ENCODE results near the gene DCT.

DNA sequence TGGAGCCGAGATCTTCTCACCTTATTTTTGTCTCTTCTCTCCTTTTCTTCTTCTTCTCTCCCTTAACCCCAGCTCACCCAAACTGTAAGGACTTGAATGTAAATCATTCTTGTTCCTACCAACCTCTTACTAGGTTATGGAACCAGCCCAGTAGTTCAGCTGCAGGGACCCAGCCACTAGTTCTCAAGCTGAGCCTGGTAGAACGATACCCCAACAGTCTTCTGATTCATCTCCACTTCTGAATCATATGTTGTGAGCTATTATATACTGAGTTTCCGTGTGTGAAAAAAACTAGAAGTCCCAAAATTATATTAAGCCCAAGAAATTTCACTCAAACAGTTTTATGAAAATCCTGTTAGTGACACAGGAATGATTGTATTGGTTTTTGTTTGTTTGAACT, 67.7 kb downstream of the DCT start:
- TF ChIP-seq, protein P1, sequence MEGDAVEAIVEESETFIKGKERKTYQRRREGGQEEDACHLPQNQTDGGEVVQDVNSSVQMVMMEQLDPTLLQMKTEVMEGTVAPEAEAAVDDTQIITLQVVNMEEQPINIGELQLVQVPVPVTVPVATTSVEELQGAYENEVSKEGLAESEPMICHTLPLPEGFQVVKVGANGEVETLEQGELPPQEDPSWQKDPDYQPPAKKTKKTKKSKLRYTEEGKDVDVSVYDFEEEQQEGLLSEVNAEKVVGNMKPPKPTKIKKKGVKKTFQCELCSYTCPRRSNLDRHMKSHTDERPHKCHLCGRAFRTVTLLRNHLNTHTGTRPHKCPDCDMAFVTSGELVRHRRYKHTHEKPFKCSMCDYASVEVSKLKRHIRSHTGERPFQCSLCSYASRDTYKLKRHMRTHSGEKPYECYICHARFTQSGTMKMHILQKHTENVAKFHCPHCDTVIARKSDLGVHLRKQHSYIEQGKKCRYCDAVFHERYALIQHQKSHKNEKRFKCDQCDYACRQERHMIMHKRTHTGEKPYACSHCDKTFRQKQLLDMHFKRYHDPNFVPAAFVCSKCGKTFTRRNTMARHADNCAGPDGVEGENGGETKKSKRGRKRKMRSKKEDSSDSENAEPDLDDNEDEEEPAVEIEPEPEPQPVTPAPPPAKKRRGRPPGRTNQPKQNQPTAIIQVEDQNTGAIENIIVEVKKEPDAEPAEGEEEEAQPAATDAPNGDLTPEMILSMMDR (IDR thresholded peaks at IDR 0.05): no peak
- TF ChIP-seq EP300 (IDR thresholded peaks at IDR 0.05) (no peak), POLR2A (IDR thresholded peaks at IDR 0.05; ENCODE audit: low read depth) (no peak), POLR2AphosphoS5 (IDR thresholded peaks at IDR 0.05) (no peak)

Measured in esophagus muscularis mucosa (tissue), 4 donors.